ENCODE measurements around the gene SP2.

Gene SP2

GRCh38 chr17:47949197-47949759 is 53.2 kb downstream of the SP2 start:
- DNase-seq (ENCODE audit: low read depth): peak; percentile 70

- no peak for DNase-seq (ENCODE audit: low read depth)
Observed at GRCh38 chr17:47949946-47950345, 53.9 kb downstream of the SP2 start.

- DNase-seq (ENCODE audit: low read depth): no peak
Observed at GRCh38 chr17:47950448-47950847, 54.4 kb downstream of the SP2 start.

GRCh38 chr17:47952171-47953021 is 56.4 kb downstream of the SP2 start:
- no peak for DNase-seq (ENCODE audit: low read depth)

GRCh38 chr17:47953909-47954308 is 57.9 kb downstream of the SP2 start:
- DNase-seq (ENCODE audit: low read depth): no peak

GRCh38 chr17:47955497-47956461 is 59.7 kb downstream of the SP2 start:
- DNase-seq (ENCODE audit: low read depth): no peak

- DNase-seq (ENCODE audit: low read depth): no peak
Observed at GRCh38 chr17:47956791-47957590, 61.0 kb downstream of the SP2 start.

- no peak for DNase-seq (ENCODE audit: low read depth)
Observed at GRCh38 chr17:47957591-47958490, 61.8 kb downstream of the SP2 start, which contains the start of gene PRR15L. PRR15L (minus strand) TSS chr17:47957883; CDS start chr17:47953234, 4,649 bp downstream.

GRCh38 chr17:47959825-47960655 is 64.0 kb downstream of the SP2 start:
- no peak for DNase-seq (ENCODE audit: low read depth)

- DNase-seq (ENCODE audit: low read depth): no peak
Observed at GRCh38 chr17:47961406-47961805, 65.4 kb downstream of the SP2 start.

- no peak for DNase-seq (ENCODE audit: low read depth)
Observed at GRCh38 chr17:47962901-47963300, 66.9 kb downstream of the SP2 start.

- DNase-seq (ENCODE audit: low read depth): no peak
Observed at GRCh38 chr17:47964856-47965255, 68.8 kb downstream of the SP2 start.

GRCh38 chr17:47966079-47966519 is 70.1 kb downstream of the SP2 start:
- DNase-seq (ENCODE audit: low read depth): no peak

GRCh38 chr17:47967607-47968252 is 71.7 kb downstream of the SP2 start:
- no peak for DNase-seq (ENCODE audit: low read depth)

GRCh38 chr17:47968836-47969235 is 72.8 kb downstream of the SP2 start:
- DNase-seq (ENCODE audit: low read depth): no peak

GRCh38 chr17:47969930-47970724 is 74.1 kb downstream of the SP2 start:
- DNase-seq (ENCODE audit: low read depth): no peak

- DNase-seq (ENCODE audit: low read depth): peak; percentile 99
Observed at GRCh38 chr17:47970725-47971499, 74.9 kb downstream of the SP2 start, which contains the start of gene CDK5RAP3. CDK5RAP3 (plus strand) TSS chr17:47971113; CDS start chr17:47971147, 34 bp downstream.

Data from stimulated activated CD8-positive, alpha-beta memory T cell treated with anti-CD3 and anti-CD28 coated beads, Interleukin-4, amount 100 ng/mL, for 24 hours (primary cell).